ENCODE data around the gene SLC2A4.
A peak's percentile ranks its signal among the peaks of the same experiment; 100 is the strongest.
"Not testable (repeated sequence)": the region's sequence is repeated elsewhere in the genome, so short reads cannot be mapped to it uniquely, and the experiment has no call there.

The SLC2A4 gene

GRCh38 chr17:7327056-7327455, 45.5 kb downstream of the SLC2A4 start:
- DNase-seq, result no peak

- no peak for DNase-seq
These were observed 46.0 kb downstream of the SLC2A4 start for GRCh38 chr17:7327501-7327900.

- no peak for DNase-seq
These were observed 46.5 kb downstream of the SLC2A4 start for GRCh38 chr17:7328009-7328408.

GRCh38 chr17:7328840-7329373, 47.4 kb downstream of the SLC2A4 start, which contains the start of gene NEURL4:
Gene NEURL4 (minus strand): TSS chr17:7329335. CDS start chr17:7329312, 23 bp downstream.
- DNase-seq, result no peak

- peak; percentile 96 for DNase-seq
These were observed 48.0 kb downstream of the SLC2A4 start for GRCh38 chr17:7329374-7329996.

GRCh38 chr17:7329997-7330637, 48.6 kb downstream of the SLC2A4 start:
- peak; percentile 91 for DNase-seq

GRCh38 chr17:7330638-7331015, 49.1 kb downstream of the SLC2A4 start:
- DNase-seq, result no peak

- no peak for DNase-seq
These were observed 50.6 kb downstream of the SLC2A4 start for GRCh38 chr17:7332111-7332510.

GRCh38 chr17:7332600-7333069, 51.1 kb downstream of the SLC2A4 start:
- DNase-seq, result not testable (repeated sequence)

GRCh38 chr17:7334938-7335538, 53.5 kb downstream of the SLC2A4 start:
- DNase-seq, result no peak

GRCh38 chr17:7335765-7336164, 54.2 kb downstream of the SLC2A4 start:
- DNase-seq, result not testable (repeated sequence)

GRCh38 chr17:7336240-7337175, 55.0 kb downstream of the SLC2A4 start, which contains the start of gene ACAP1:
Gene ACAP1 (plus strand): TSS chr17:7336529. CDS start chr17:7336735, 206 bp downstream.
- DNase-seq, result peak; percentile 89

GRCh38 chr17:7337600-7337999, 56.1 kb downstream of the SLC2A4 start:
- not testable (repeated sequence) for DNase-seq

All from activated CD8-positive, alpha-beta memory T cell treated with anti-CD3 and anti-CD28 coated beads, Interleukin-2, amount 50 U/mL, for 48 hours (primary cell).